Esophagus muscularis mucosa (tissue), 4 donors: ENCODE results near the gene WWOX. TPM values are rescaled to one million over a fixed set of nuclear protein-coding genes. Genes with fewer than 3 reads are reported as not detected.

ENCODE experiments used
- DNase-seq: peaks from one replicate; pipeline ENCODE4 v3.0.0-alpha.2; 2017; ENCODE audit errors: extremely low spot score
- H3K27ac ChIP-seq, 4 donors: fragments of 200-600 bp; sonication (generic); replicated peaks in 1 of 4; 1 replicate in 3 of 4; 2 replicates in 1 of 4; pipeline ENCODE4 v1.5.1; 2016 to 2019; ENCODE audit warnings: mild to moderate bottlenecking in 1 of 4
- H3K27me3 ChIP-seq, 4 donors: fragments of 200-600 bp; sonication (generic); one replicate each; pipeline versions ENCODE4 v1.5.1 to v1.6.0; 2016 to 2019
- H3K36me3 ChIP-seq, 4 donors: fragments of 200-600 bp; sonication (generic); one replicate each; pipeline ENCODE4 v1.5.1; 2016 to 2019
- H3K4me1 ChIP-seq, 4 donors: fragments of 200-600 bp; sonication (generic); one replicate each; pipeline ENCODE4 v1.5.1; 2016 to 2019
- H3K4me3 ChIP-seq, 4 donors: fragments of 200-600 bp; sonication (generic); 1 replicate in 2 of 4; 2 replicates in 2 of 4; pipeline ENCODE4 v1.5.1; 2016 to 2019; ENCODE audit warnings: mild to moderate bottlenecking in 4 of 4, moderate library complexity in 1 of 4
- H3K9me3 ChIP-seq, 4 donors: fragments of 200-600 bp; sonication (generic); 1 replicate in 3 of 4; 2 replicates in 1 of 4; pipeline ENCODE4 v1.5.1; 2016 to 2019
- CTCF ChIP-seq, 3 experiments: fragments of 200-600 bp in 2 of 3; fragments of 450-650 bp in 1 of 3; sonication (generic) in 2 of 3; IDR thresholded peaks; one replicate each; pipeline ENCODE4 v1.5.1; 2017 to 2019; ENCODE audit warnings: antibody characterized with exemption in 3 of 3, mild to moderate bottlenecking in 2 of 3, moderate library complexity in 1 of 3
- EP300 ChIP-seq: sonication (generic); formaldehyde crosslinking; IDR thresholded peaks from one replicate; pipeline ENCODE4 v1.6.1; 2017; ENCODE audit warnings: antibody characterized with exemption
- POLR2A ChIP-seq: fragments of 450-650 bp; IDR thresholded peaks from one replicate; pipeline ENCODE4 v1.6.1; 2017; ENCODE audit warnings: antibody characterized with exemption, moderate library complexity, mild to moderate bottlenecking, low read depth
- POLR2AphosphoS5 ChIP-seq, 2 donors: sonication (generic); formaldehyde crosslinking; IDR thresholded peaks; one replicate each; pipeline ENCODE4 v1.6.1; 2017; ENCODE audit warnings: antibody characterized with exemption in 2 of 2
- WGBS: methylation state at CpG from one replicate; pipeline ENCODE4 v1.1.5; 2018; 5-methylcytosine and 5-hydroxymethylcytosine counted together
- intact Hi-C: fragments of 100-400 bp; cut with DNase I; formaldehyde crosslinking; loops from one replicate; pipeline ENCODE4 v1.15.1; 2023
- total RNA-seq, 4 donors: library from RNA; depleted of rRNA; stranded (reverse); fragments of >200 nt; gene quantifications; one replicate each; pipeline versions ENCODE4 v1.1.0 to v1.2.1, GENCODE V29; 2016

WWOX gene
- total RNA-seq, 4 donors from 2014 or later: 14.4 to 27.8 (median 15.4) TPM

- Histone ChIP-seq H3K4me3 (no peak overlapping the region), H3K4me1 (peaks cover 0 to 3% (median 0%) of the 10 kb centered on the region in 4 donors), H3K27ac (no peak overlapping the region), H3K27me3 (no peaks in the 10 kb centered on the region), H3K36me3 (no peaks in the 10 kb centered on the region), H3K9me3 (no peaks in the 10 kb centered on the region)
- intact Hi-C loops: no loop called here
- TF ChIP-seq EP300: no peak
- TF ChIP-seq POLR2AphosphoS5 (IDR thresholded peaks at IDR 0.05): no peak
- no peak for TF ChIP-seq POLR2A
- no peak for TF ChIP-seq CTCF (IDR thresholded peaks at IDR 0.05)
- no peak for DNase-seq
- 77% methylated on average over 5 of the region's 5 CpGs for WGBS
Measured at GRCh38 chr16:78489631-78490030, 390.2 kb downstream of the WWOX start.

DNA sequence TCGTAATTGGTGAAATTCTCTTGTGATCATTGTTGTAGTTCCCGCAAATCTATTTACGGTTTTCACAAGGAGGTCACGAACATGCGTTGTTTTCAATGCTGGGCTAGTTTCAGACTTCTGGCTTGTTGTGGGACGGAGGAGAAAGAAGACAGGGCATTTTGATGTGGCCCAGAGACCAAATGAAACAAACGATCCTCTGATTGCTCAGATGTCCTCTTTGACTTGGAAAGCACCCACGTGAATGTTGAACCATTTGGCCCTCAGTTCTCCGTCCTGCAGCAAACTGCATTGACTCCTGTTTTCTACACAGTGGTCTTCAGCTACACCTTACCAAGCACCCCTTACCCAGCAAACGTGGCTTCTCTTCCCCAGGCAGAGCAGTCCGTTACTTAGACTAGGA, 391.0 kb downstream of the WWOX start:
- TF ChIP-seq POLR2A: no peak
- TF ChIP-seq CTCF (IDR thresholded peaks at IDR 0.05): no peak
- TF ChIP-seq EP300: no peak
- TF ChIP-seq POLR2AphosphoS5 (IDR thresholded peaks at IDR 0.05): no peak
- Histone ChIP-seq H3K27me3 (no peaks in the 10 kb centered on the region), H3K27ac (no peak overlapping the region), H3K4me3 (no peak overlapping the region), H3K9me3 (no peaks in the 10 kb centered on the region), H3K4me1 (peaks cover 0 to 3% (median 0%) of the 10 kb centered on the region in 4 donors), H3K36me3 (no peaks in the 10 kb centered on the region)
- intact Hi-C loops: no loop called here
- WGBS: 80% methylated on average over 11 of the region's 11 CpGs
- DNase-seq: no peak

- Histone ChIP-seq H3K27ac (no peak overlapping the region), H3K27me3 (no peaks in the 10 kb centered on the region), H3K36me3 (no peaks in the 10 kb centered on the region), H3K9me3 (no peaks in the 10 kb centered on the region), H3K4me1 (peaks cover 0 to 3% (median 0%) of the 10 kb centered on the region in 4 donors), H3K4me3 (no peak overlapping the region)
- no peak for DNase-seq
- intact Hi-C loops: no loop called here
- 91% methylated on average over 5 of the region's 6 CpGs for WGBS
- TF ChIP-seq POLR2A (no peak), CTCF (IDR thresholded peaks at IDR 0.05) (no peak), POLR2AphosphoS5 (IDR thresholded peaks at IDR 0.05) (no peak), EP300 (no peak)
Measured at GRCh38 chr16:78490847-78491246, 391.4 kb downstream of the WWOX start.

GRCh38 chr16:78493573-78493972, 394.1 kb downstream of the WWOX start:
- TF ChIP-seq EP300 (no peak), POLR2AphosphoS5 (IDR thresholded peaks at IDR 0.05) (no peak), POLR2A (no peak), CTCF (IDR thresholded peaks at IDR 0.05) (no peak)
- Histone ChIP-seq H3K4me1 (peaks cover 0 to 3% (median 0%) of the 10 kb centered on the region in 4 donors), H3K4me3 (no peak overlapping the region), H3K27me3 (no peaks in the 10 kb centered on the region), H3K27ac (no peak overlapping the region), H3K36me3 (no peaks in the 10 kb centered on the region), H3K9me3 (no peaks in the 10 kb centered on the region)
- 96% methylated on average over 8 of the region's 8 CpGs for WGBS
- DNase-seq: no peak
- intact Hi-C loops: no loop called here

DNA sequence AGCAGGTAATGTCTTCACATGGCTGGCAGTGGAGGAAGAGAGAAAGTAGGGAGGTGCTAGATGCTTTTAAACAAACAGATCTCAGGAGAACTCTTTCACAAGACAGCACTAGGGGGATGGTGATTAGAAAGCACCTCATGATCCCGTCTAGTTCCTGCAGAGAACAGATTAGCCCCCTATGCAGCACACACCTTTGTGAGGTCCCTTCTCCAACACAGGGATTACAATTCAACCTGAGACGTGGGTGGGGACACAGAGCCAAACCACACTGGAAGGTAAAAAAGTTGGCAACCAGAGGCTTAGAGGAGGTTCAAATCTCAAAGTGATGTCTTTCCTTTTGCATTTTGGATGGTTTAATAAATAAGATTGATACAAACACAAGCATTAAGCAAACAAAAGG, 394.7 kb downstream of the WWOX start:
- 90% methylated on average over 2 of the region's 2 CpGs for WGBS
- Histone ChIP-seq H3K27me3 (no peaks in the 10 kb centered on the region), H3K4me1 (peaks cover 0 to 3% (median 0%) of the 10 kb centered on the region in 4 donors), H3K4me3 (no peak overlapping the region), H3K27ac (no peak overlapping the region), H3K36me3 (no peaks in the 10 kb centered on the region), H3K9me3 (no peaks in the 10 kb centered on the region)
- no peak for TF ChIP-seq EP300
- TF ChIP-seq POLR2AphosphoS5 (IDR thresholded peaks at IDR 0.05): no peak
- TF ChIP-seq CTCF (IDR thresholded peaks at IDR 0.05): no peak
- TF ChIP-seq POLR2A: no peak
- no peak for DNase-seq
- intact Hi-C loops: no loop called here
